HG02885 (cell line): ENCODE data around the gene ATP11A.
"Not testable (repeated sequence)": the region's sequence is repeated elsewhere in the genome, so short reads cannot be mapped to it uniquely, and the experiment has no call there.

Source experiments
- ATAC-seq: cut with Tn5 transposase; IDR thresholded peaks from one replicate; pipeline ENCODE4 v1.9.1; 2021; ENCODE audit warnings: mild to moderate bottlenecking; ENCODE audit not compliant: unreplicated experiment, poor library complexity

ATP11A gene

GRCh38 chr13:112883241-112883945, 193.6 kb downstream of the ATP11A start:
- ATAC-seq: no peak

GRCh38 chr13:112884700-112885099, 194.9 kb downstream of the ATP11A start:
- not testable (repeated sequence) for ATAC-seq

- no peak for ATAC-seq
Measured at GRCh38 chr13:112885242-112885781, 195.5 kb downstream of the ATP11A start.

- no peak for ATAC-seq
Measured at GRCh38 chr13:112885782-112886268, 196.0 kb downstream of the ATP11A start.

- ATAC-seq: no peak
Measured at GRCh38 chr13:112887151-112887550, 197.3 kb downstream of the ATP11A start.

GRCh38 chr13:112887557-112887991, 197.7 kb downstream of the ATP11A start:
- no peak for ATAC-seq

- ATAC-seq: no peak
Measured at GRCh38 chr13:112888238-112889111, 198.6 kb downstream of the ATP11A start.

GRCh38 chr13:112889351-112890290, 199.8 kb downstream of the ATP11A start:
- no peak for ATAC-seq

GRCh38 chr13:112890316-112891145, 200.7 kb downstream of the ATP11A start:
- ATAC-seq: no peak

- no peak for ATAC-seq
Measured at GRCh38 chr13:112891477-112892401, 201.9 kb downstream of the ATP11A start.

GRCh38 chr13:112892426-112893206, 202.8 kb downstream of the ATP11A start:
- ATAC-seq: no peak

- no peak for ATAC-seq
Measured at GRCh38 chr13:112893207-112893569, 203.3 kb downstream of the ATP11A start.

- peak; percentile 61 for ATAC-seq
Measured at GRCh38 chr13:112893570-112894422, 204.0 kb downstream of the ATP11A start.

GRCh38 chr13:112894423-112894672, 204.5 kb downstream of the ATP11A start:
- ATAC-seq: no peak

GRCh38 chr13:112894673-112895481, 205.0 kb downstream of the ATP11A start:
- ATAC-seq: no peak
